ENCODE measurements around the gene SNAPC4.

DNA sequence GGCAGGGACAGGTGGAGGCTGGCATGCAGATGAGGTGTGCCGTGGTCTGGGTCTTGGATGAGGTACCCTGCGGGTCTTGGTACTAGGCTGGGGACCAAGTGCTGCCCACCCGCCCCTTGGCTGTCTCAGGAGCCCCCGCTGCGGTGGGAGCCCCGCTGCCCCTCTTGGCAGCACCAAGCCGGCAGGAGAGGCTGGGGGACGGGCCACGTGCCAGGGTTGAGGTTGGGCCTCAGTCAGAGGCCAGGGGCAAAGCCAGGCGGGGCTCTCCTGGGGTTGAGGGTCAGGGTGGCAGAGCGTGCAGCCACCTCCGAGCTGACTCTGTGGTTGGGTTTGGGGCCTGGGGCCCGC is 28.5 kb downstream of the SNAPC4 start:
- TF ChIP-seq, protein P1, sequence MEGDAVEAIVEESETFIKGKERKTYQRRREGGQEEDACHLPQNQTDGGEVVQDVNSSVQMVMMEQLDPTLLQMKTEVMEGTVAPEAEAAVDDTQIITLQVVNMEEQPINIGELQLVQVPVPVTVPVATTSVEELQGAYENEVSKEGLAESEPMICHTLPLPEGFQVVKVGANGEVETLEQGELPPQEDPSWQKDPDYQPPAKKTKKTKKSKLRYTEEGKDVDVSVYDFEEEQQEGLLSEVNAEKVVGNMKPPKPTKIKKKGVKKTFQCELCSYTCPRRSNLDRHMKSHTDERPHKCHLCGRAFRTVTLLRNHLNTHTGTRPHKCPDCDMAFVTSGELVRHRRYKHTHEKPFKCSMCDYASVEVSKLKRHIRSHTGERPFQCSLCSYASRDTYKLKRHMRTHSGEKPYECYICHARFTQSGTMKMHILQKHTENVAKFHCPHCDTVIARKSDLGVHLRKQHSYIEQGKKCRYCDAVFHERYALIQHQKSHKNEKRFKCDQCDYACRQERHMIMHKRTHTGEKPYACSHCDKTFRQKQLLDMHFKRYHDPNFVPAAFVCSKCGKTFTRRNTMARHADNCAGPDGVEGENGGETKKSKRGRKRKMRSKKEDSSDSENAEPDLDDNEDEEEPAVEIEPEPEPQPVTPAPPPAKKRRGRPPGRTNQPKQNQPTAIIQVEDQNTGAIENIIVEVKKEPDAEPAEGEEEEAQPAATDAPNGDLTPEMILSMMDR (IDR thresholded peaks at IDR 0.05; ENCODE audit: low read depth, low read length, poor library complexity, severe bottlenecking), result no peak
- TF ChIP-seq EZH2phosphoT487 (IDR thresholded peaks at IDR 0.05; ENCODE audit: borderline replicate concordance, low read length), result no peak

Data from DOHH2 (cell line).